Gastroesophageal sphincter (tissue), 3 donors: ENCODE measurements around the gene STXBP4.

ENCODE experiments used
- EP300 ChIP-seq: sonication (generic); formaldehyde crosslinking; IDR thresholded peaks from one replicate; pipeline ENCODE4 v1.6.1; 2017; ENCODE audit warnings: antibody characterized with exemption, mild to moderate bottlenecking
- POLR2A ChIP-seq, 2 donors: fragments of 450-650 bp; IDR thresholded peaks; one replicate each; pipeline ENCODE4 v1.6.1; 2017; ENCODE audit warnings: antibody characterized with exemption in 2 of 2, mild to moderate bottlenecking in 2 of 2, moderate library complexity in 1 of 2
- POLR2AphosphoS5 ChIP-seq: sonication (generic); formaldehyde crosslinking; IDR thresholded peaks from one replicate; pipeline ENCODE4 v1.6.1; 2017; ENCODE audit warnings: antibody characterized with exemption
- TF ChIP-seq, protein P1 (sequence below), 4 experiments: fragments of 200-600 bp in 2 of 4; fragments of 450-650 bp in 2 of 4; sonication (generic) in 1 of 4; IDR thresholded peaks; one replicate each; pipeline ENCODE4 v1.5.1; 2017 to 2019; ENCODE audit warnings: antibody characterized with exemption in 4 of 4, mild to moderate bottlenecking in 2 of 4, moderate library complexity in 2 of 4

DNA sequence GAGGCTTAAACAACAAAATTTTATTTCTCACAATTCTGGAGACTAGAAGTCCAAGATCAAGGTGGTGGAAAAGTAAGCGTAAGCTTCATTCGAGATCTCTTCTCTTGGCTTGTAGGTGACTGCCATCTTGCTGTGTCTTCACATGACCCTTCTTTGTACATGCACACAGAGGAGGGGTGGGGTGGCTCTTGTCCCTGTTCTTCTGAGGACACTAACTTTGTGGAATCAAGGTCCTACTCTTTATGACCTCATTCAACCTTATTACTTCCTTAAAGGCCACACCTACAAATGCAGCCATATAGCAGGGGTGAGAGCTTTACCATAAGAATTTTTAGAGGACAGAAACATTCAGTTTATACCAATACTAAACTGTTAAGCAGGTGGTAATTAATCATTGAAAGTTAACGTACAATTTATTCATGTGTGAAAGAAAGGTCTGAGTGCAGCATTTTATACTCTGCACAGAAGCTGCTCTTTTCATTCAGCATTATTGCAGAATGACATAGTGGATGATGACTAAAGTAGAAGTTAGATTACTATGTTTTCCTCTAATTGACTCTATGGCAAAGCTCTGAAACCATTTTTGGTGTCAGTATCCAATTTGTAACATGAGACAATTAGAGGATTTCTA is 156.3 kb downstream of the STXBP4 start:
- TF ChIP-seq POLR2A (IDR thresholded peaks at IDR 0.05), result no peak
- TF ChIP-seq, protein P1, sequence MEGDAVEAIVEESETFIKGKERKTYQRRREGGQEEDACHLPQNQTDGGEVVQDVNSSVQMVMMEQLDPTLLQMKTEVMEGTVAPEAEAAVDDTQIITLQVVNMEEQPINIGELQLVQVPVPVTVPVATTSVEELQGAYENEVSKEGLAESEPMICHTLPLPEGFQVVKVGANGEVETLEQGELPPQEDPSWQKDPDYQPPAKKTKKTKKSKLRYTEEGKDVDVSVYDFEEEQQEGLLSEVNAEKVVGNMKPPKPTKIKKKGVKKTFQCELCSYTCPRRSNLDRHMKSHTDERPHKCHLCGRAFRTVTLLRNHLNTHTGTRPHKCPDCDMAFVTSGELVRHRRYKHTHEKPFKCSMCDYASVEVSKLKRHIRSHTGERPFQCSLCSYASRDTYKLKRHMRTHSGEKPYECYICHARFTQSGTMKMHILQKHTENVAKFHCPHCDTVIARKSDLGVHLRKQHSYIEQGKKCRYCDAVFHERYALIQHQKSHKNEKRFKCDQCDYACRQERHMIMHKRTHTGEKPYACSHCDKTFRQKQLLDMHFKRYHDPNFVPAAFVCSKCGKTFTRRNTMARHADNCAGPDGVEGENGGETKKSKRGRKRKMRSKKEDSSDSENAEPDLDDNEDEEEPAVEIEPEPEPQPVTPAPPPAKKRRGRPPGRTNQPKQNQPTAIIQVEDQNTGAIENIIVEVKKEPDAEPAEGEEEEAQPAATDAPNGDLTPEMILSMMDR (IDR thresholded peaks at IDR 0.05), result no peak
- no peak for TF ChIP-seq POLR2AphosphoS5
- TF ChIP-seq EP300, result no peak
